Measurements from ENCODE around the gene DENND1B.
"Not testable (repeated sequence)": the region's sequence is repeated elsewhere in the genome, so short reads cannot be mapped to it uniquely, and the experiment has no call there.

Gene DENND1B

DNA sequence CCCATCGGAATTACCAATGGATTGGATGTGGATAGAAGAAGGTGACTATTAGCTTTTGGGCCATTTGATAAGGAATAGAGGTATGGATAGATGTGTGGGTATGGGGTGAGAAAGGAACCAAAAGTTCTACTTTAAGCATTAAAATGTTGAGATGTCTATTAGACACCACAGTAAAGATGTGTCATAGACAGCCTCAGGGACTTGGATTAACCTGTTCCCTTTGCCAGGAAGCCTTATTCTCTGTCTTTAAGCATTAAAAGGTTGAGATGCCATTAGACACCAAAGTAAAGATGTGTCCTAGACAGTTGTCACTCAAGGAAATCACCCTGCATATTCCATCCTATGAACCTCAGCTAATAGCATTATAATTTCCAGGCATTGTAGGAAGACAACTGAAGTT is 11.0 kb upstream of the DENND1B start:
- DNase-seq (ENCODE audit: low read depth in 1 of 2, low spot score in 1 of 2), result no peak

DNA sequence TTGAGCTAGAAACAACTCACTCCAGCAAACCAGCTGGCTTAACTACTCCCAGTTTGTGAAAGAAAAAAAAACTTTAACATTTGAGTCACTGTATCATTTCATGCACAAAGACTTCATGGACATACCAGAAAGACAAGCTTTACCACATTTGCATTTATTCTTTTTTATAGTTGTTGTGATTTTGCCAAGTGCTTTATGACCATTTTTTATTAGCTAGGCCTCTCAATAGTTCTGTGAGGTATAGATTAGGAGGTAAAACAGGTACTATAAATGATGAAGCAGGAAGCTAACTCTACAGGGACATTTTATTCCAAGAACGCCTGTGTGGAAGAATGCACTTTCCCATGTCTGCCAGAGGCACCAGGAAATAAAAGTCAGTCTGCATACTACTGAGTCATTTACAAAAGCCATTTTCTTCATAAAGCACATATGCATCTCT is 8.2 kb upstream of the DENND1B start:
- DNase-seq (ENCODE audit: low read depth in 1 of 2, low spot score in 1 of 2), result no peak

DNA sequence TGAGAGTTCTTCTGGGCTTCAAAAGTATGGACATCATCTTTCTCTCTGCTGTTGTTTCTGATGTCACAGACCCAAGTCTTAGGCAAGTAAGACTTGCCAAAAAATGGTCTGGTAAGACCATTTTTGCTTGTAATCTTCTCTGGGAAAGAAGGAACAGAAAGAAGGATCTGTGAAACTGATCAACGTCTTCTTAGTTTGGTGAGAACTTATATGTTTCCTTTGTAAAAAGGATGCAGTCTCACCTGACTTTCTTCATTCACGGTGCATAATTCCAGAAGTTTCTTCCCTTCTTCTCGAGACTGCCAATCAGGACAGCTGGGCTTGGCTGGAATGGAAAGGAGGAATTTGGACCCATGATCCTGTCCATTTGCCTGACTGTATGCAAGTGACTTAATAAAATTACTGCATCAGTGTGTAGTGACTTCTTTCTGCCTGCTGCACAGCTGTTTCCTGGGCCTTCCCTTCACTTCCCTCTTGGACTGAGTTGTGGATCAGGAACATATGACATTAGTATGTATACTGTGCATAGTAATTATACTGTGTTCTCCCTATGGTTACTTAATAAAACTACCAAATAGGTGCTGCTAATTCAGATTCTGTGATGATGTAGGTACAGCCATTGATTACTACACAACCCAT is 7.6 kb upstream of the DENND1B start:
- DNase-seq (ENCODE audit: low read depth in 1 of 2, low spot score in 1 of 2), result no peak

DNA sequence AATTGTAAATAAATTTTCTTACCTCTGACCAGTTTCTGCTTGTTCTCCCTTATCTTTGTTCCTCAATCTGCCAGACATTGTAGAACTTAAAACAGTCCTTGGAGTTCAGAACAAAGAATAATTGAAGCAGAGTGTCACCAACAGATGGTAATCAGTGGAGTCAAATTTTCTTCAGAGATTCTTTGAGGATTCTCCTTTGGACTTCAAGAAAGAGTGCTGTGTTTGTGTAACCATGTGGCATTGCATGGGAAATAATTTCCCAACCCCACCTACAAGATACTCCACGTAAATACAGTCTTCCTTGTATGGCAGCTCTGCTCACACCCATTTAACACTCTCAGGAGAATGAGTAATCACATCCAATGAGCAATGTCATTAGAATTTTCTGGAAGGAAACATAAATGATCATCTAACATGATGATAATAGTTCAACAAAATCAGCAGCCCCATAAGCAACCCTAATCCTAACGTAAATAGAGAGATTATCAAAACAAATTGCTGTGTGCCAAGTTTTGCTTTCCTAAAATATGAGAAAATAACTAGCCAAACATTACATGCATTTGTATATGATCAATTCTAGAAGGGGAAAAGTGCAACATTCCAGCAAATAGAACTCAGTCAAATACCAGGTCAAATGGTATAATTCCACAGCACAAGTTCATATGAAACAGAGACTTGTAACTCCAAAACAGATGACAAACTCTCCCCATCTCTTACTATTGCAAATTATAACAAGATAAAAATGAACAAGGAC is 6.9 kb upstream of the DENND1B start:
- DNase-seq (ENCODE audit: low read depth in 1 of 2, low spot score in 1 of 2), result no peak

DNA sequence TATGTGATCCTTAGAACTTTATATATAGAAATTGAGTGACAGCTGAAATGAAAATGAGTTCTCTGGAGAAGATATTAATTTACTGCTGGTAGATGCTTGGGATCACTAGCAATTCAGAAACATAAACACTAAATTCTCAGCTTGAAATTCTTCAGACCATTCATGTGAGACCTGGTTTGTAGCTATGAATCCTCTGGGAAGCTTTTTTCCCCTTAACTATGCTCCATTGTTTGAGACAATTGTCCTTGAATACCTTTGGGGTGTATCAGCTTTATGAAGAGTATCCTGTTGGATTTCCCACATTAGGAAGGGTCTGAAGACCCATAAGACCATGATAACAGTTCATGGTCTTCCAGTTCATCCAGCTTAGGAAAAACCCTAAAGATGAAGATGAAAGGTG is 4.6 kb upstream of the DENND1B start:
- DNase-seq (ENCODE audit: low read depth in 1 of 2, low spot score in 1 of 2), result no peak

DNA sequence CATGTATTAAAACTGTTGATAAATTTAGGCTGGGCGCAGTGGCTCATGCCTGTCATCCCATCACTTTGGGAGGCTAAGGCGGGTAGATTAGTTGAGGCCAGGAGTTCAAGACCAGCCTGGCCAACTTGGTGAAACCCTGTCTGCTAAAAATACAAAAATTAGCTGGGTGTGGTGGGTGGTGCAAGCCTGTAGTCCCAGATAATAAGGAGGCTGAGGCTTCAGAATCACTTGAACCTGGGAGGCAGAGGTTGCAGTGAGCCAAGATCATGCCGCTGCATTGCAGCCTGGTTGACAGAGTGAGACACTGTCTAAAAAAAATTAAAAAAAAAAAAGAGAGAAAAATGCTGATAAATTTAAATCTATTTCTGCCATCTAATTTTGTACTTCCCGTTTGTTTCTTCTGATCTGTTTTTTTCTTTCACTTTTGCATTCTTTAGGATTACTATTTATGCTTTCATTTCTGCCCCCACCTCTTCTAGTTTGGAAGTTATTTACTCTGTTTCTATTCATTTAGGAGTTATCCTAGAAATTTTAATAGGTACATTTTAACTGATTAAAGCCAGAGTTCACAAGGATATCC is 3.2 kb upstream of the DENND1B start:
- DNase-seq (ENCODE audit: low read depth in 1 of 2, low spot score in 1 of 2), result no peak

DNA sequence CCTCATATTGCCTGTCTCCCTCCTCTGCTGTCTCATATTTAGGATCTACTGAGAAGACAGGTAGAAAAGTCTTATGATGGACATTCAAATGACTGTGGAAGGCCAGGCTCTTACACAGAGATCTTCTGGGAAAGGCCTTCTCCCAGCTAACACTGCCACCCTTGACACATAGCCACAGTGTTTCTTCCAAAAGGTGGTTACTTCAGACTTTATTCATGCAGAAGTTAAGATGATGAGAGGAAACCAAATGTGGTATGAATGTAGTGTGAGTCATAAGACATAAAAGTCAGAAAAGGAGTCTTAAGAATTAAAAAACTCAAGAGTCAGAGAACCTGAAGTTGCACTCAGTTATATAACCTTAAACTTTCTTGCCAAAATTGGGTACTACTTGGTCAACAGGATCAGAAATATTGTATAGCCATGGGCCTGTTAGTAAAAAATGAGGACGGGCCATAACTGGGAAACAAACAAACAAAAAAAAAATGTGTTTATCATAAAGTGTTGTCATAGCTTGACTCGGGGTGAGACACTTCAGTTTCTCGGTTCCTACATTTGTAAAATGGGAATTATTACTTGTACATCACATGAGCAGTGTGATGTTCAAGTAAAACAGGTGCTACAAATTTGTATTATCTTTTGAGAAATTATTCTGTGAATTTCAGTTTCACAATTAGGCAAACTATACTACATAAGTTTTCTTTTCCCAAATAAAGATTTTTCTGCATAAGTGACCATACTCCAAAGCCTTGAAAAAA is 1.2 kb upstream of the DENND1B start:
- DNase-seq (ENCODE audit: low read depth in 1 of 2, low spot score in 1 of 2), result no peak

DNA sequence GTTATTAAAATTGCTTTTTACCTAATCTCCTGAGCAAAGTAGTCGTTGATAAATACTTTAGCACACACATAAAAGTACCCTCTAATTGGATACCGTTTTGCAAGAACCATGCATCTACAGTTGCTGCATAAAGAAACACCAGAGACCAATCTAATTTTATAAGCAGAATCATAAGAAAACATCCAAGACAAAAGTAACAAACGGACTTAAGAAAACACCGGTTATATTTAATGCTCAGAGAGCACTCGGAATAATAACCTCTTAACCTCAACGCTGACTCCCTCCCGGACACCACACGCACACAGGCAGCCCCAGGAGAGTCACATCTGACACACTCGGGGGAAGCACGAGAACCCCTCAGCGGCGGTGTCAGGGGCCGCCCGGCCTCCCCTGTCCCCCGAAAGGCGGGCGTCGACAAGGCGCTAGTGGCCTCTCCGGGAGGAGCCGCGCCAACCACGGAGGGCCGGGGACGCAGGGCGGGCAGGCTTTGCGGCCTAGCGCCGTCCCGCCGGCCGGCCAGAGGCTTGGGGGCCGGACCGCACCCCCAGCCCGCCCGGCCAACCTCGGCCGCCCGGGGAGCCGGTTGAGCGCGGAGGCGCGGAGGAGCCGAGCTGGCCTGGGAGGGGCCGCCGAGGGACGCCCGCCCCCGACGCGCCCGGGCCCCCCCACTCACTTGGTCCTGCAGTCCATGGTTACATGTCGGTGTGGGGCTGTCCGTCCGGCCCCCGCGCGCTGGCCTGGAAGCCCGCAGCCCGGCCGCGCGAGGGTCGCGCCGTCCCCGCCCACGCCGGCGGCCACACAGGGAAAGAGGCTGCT is 606 bp downstream of the DENND1B start:
- peak in 1 of 2 donors; percentile 30 for DNase-seq (ENCODE audit: low read depth in 1 of 2, low spot score in 1 of 2)

DNA sequence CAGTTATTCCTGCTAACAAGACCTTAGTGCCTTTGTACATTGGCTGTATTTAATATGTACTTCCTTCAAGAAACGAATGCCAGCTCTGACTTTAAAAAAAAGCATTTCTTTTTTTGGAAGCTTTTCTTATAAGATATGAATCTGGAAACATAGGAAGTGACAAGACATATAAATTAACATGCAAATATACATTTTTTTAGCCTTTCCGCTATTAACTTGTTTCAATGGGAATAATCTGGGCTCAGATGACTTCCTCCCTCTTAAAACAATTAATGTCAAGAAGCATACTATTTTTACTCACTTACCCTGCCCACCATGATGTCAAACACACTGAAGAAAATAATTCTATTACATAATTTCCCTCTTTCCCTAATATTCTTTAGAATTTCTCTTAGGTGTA is 1.4 kb downstream of the DENND1B start:
- no peak for DNase-seq (ENCODE audit: low read depth in 1 of 2, low spot score in 1 of 2)

DNA sequence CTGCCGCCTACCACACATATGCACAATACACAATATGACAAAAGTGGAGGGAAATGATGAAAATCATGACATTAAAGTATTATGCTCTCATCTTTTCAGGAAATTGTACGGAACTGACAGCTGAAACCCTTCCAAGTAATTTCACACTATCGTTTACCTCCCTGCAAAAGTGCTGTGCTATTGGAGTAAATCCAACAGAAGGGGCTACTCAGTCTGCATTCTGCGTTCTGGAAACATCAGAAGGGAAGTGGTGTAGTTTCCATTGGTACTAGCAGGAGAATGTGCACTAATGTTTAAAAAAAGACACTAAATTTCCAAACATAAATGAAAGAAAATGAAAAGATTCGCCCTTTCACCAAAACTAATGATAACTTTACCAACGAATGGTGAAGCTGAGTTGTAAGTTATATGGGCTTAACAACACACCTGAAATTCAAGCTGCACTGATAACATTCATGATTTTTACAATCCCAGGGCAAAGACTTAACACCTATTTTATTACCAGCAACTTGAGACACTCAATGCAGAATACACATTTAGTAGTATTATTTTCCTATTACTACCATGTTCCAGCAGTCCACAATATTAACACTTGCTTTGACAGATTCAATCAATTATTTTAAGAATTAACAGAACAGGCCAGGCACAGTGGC is 3.2 kb downstream of the DENND1B start:
- DNase-seq (ENCODE audit: low read depth in 1 of 2, low spot score in 1 of 2), result no peak

DNA sequence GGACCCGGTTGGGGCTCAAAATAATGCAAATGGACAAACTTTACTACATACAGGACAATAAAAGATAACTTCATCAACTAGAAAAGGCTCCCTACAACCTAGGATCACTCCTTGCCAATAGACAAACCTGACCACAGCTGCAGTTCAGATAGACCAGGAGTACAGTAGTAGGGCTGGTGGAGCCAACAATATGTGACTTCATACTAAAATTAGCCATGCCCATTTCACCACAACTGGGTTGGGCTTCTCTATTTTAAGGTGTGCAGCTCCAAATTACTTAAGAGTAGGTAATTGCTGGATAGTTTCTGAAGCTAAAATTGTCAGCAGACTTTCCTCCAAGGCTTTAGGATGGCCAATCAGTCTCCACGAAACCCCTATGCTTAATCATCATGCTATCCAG is 3.9 kb downstream of the DENND1B start:
- DNase-seq (ENCODE audit: low read depth in 1 of 2, low spot score in 1 of 2), result no peak

DNA sequence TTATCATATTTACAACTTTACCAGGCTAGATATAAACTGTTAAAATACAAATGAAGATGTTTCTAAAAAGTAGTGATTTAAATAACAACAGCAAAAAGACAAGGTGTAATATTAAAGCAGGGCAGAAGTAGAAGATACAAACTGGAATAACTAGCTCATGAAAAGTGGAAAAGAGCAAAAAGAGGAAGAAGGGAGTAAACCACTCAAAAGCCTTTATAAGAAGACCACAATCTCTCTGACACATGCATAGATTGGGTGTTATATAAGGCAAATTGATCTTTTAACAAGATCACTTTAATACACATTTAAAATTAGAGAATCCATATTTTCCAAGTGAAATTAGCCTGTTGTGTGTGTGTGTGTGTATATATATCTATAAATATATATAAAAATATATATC is 5.0 kb downstream of the DENND1B start:
- DNase-seq (ENCODE audit: low read depth in 1 of 2, low spot score in 1 of 2), result no peak

DNA sequence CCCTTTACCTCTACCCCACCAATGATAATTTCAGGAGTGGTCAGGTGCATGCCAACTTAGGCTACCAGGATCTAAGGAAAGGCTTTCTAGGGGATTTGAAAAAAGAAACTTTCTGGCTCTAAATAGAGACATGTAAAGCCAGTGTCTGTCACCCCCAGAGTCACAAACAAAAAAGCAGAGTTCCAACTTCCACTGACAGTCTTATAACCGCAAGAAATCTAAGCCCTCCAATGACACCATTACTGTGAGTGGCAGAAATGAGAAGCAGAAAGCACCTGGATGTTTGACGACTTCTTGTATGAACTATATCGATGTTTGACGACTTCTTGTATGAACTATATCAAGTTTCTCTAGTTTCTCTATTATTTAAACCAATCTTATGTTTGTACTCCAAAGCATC is 6.0 kb downstream of the DENND1B start:
- no peak for DNase-seq (ENCODE audit: low read depth in 1 of 2, low spot score in 1 of 2)

DNA sequence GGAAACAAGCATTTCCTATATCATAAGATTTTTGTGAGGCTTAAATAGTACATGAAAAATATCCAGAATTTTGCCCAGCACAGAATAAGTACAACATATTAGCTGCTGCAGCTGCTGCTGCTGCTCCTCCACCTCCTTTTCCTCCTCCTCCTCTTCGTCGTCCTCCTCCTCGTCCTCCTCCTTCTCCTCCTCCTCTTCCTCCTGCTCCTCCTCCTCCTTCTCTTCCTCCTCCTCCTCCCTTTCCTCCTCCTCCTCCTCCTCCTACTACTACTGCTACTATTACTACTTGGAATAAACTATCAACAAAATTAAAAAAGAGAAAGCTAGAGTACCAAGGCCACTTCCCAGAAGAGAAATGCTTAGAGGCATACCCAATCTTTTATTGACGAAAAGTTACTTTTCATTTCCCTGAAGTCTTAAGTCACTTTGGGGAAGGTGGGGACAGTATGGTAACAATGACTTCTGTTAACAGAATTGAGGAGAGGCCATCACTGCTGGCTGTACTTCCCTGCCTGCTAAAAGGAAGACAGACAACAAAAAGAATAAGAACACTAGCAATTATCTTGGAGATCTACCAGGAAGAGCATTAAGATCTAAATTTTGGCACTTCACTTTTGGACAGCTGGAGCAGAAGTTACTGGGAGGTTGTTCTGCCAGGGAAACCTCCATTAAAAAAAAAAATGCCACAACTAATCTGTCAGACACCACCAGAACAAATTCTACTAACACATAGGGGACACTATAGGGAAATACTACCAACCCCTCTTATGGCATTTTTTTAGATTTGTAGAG is 7.1 kb downstream of the DENND1B start:
- DNase-seq (ENCODE audit: low read depth in 1 of 2, low spot score in 1 of 2), result no peak

DNA sequence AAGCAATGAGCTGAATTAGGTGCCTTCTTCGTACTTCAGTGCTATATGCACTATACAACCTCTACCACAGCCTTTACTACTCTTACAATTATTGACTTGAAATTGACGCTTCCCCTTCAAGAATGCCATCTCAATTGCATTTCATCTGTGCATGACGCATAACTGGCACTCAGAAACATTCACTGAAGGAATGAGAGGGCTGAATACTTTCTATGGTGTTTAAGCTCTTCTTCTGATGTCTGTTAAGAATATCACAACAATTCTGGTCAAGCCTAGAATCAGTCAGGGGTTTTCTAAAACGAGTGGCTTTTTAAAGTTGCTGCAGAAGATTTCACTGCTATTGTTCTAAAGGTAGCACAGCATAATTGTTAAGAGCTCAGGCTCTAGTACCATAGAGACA is 11.5 kb downstream of the DENND1B start:
- DNase-seq (ENCODE audit: low read depth in 1 of 2, low spot score in 1 of 2), result no peak

DNA sequence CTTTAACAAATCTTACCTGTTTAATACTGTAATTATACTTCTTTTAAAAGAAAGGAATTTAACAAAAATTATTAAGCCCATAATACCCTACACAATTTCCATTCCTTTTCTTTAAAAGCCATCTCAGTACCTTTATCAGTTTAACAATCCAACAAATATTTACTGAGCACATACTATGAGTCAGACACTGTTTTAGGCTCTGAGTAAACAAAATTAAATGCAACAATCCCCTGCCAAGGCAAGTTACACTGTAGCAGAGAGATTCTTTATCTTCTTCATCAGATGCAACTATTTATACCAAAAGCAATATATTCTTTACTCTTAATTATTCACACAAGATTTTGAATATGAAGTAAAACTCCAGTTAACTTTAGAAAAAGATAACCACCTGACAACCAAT is 12.0 kb downstream of the DENND1B start:
- no peak for DNase-seq (ENCODE audit: low read depth in 1 of 2, low spot score in 1 of 2)

DNA sequence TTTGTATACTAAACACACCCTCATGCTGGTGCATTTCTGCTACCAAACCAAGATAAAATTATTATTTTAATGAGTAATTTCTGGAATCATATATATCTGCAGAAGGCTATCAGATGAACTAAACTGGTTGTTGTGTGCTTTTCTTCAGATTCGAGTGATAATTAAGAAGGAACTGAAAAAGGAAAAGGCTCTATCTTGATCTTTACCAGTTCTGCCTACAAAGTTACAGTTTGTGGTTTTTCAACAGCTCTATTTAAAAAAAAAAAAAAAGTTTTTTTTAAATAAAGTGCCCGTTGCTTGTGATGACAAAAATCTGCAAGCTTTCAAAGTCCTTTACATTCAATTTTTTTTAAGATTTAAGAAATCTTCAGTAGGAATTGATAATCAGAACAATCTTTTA is 13.6 kb downstream of the DENND1B start:
- DNase-seq (ENCODE audit: low read depth in 1 of 2, low spot score in 1 of 2), result no peak

DNA sequence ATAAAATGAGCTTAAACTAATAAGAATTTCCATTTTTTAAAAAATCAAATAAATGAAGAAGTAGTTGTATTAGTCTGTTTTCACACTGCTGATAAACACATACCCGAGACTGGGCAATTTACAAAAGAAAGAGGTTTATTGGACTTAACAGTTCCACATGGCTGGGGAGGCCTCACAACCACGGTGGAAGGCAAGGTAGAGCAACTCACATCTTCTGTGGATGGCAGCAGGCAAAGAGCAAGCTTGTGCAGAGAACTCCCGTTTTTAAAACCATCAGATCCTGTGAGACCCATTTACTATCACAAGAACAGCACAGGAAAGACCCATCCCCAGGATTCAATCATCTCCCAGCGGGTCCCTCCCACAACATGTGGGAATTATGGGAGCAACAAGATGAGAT is 19.7 kb downstream of the DENND1B start:
- DNase-seq (ENCODE audit: low read depth in 1 of 2, low spot score in 1 of 2), result not testable (repeated sequence)

DNA sequence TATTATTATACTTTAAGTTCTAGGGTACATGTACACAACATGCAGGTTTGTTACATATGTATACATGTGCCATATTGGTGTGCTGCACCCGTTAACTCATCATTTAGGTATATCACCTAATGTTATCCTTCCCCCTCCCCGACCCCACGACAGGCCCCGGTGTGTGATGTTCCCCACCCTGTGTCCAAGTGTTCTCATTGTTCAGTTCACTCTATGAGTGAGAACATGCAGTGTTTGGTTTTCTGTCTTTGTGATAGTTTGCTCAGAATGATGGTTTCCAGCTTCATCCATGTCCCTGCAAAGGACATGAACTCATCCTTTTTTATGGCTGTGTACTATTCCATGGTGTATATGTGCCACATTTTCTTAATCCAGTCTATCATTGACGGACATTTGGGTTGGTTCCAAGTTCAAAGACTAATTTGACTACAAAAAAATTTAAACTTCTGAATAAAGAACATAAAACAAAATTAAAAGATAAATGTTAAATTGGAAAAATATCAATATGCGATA is 22.6 kb downstream of the DENND1B start:
- not testable (repeated sequence) for DNase-seq (ENCODE audit: low read depth in 1 of 2, low spot score in 1 of 2)
